ENCODE data around the gene CSTF3. TPM values are rescaled to one million over a fixed set of nuclear protein-coding genes. Genes with fewer than 3 reads are reported as not detected.

Gene CSTF3
- total and polyA plus RNA-seq, 2 of the 4 experiments (the other 2 are of a cell fraction), result 14.5 to 23.4 TPM

GRCh38 chr11:33067294-33067693, 94.0 kb downstream of the CSTF3 start:
- ChIA-PET CTCF (no interaction called here), POLR2A (ENCODE audit: unreplicated experiment) (no interaction called here)
- H2AK9ac ChIP-seq (replicated peaks; ENCODE audit: low read depth, low read length, poor library complexity), result no peak overlapping the region
- H2BK20ac ChIP-seq (ENCODE audit: low read depth, low read length), result no peak overlapping the region
- no peak overlapping the region for H2BK120ac ChIP-seq (ENCODE audit: low read depth, low read length)
- H2AK5ac ChIP-seq (ENCODE audit: low read depth, low read length), result no peak overlapping the region
- in situ Hi-C loops (cut with MboI; ENCODE audit: low sequenced_read_pairs), result loop anchor here (25.0 kb wide), 2 partner anchors 230 to 480 kb away; partner anchors contain the start of genes EIF3M and PRRG4
- H3K14ac ChIP-seq (replicated peaks; ENCODE audit: low read depth, low read length), result no peak overlapping the region
- no peaks in the 10 kb centered on the region for H3K9me3 ChIP-seq (ENCODE audit: control insufficient read depth, insufficient read depth, low read length)
- intact Hi-C loops (cut with micrococcal nuclease), result no loop called here
- no peak overlapping the region for H3K23ac ChIP-seq (ENCODE audit: low read depth, low read length)
- no peak overlapping the region for H3K4me3 ChIP-seq (ENCODE audit: insufficient read depth, low read depth, low read length)
- no peak overlapping the region for H3K27ac ChIP-seq (ENCODE audit: insufficient read depth, low read length)
- no peak overlapping the region for H4K91ac ChIP-seq (ENCODE audit: insufficient read depth, low read depth, low read length)
- H3K4ac ChIP-seq (ENCODE audit: low read depth, low read length), result no peak overlapping the region
- 88% methylated on average over 2 of the region's 3 CpGs; no CpG with 5 or more reads in 1 of the 2 experiments for WGBS, 2 experiments (ENCODE audit: extremely low coverage in 2 of 2, insufficient read length in 1 of 2)
- 0 out of 4 replicates have a peak, but pooled peaks cover 0 to 5% of the 10 kb centered on the region in 2 experiments for H3K79me1 ChIP-seq (ENCODE audit: low read depth in 1 of 2, low read length in 2 of 2)
- no peak overlapping the region for H4K5ac ChIP-seq (ENCODE audit: low read depth, low read length)
- TF ChIP-seq MAFK (IDR thresholded peaks at IDR 0.05; ENCODE audit: low read depth, low read length) (no peak), CTCF (conservative IDR thresholded peaks at IDR 0.05; ENCODE audit: low read depth, low read length) (no peak), FOS (IDR thresholded peaks at IDR 0.05; ENCODE audit: low read depth, low read length) (no peak), MXI1 (IDR thresholded peaks at IDR 0.05; ENCODE audit: borderline replicate concordance, low read depth, low read length) (no peak), USF2 (IDR thresholded peaks at IDR 0.05; ENCODE audit: low read depth, low read length) (no peak), CHD1 (IDR thresholded peaks at IDR 0.05; ENCODE audit: low read depth, low read length) (no peak), RCOR1 (IDR thresholded peaks at IDR 0.05; ENCODE audit: insufficient replicate concordance, low read length) (no peak), BHLHE40 (IDR thresholded peaks at IDR 0.05; ENCODE audit: low read depth, low read length) (no peak), RFX5 (IDR thresholded peaks at IDR 0.05; ENCODE audit: low read depth, low read length) (no peak), ELK1 (IDR thresholded peaks at IDR 0.05; ENCODE audit: borderline replicate concordance, low read depth, low read length) (no peak), RAD21 (IDR thresholded peaks at IDR 0.05; ENCODE audit: low read length) (no peak), MAZ (IDR thresholded peaks at IDR 0.05; ENCODE audit: borderline replicate concordance, low read depth, low read length) (no peak), NFE2L2 (IDR thresholded peaks at IDR 0.05; ENCODE audit: low read depth, low read length) (no peak), SMC3 (IDR thresholded peaks at IDR 0.05; ENCODE audit: low read depth, low read length) (no peak)
- peaks cover 43% of the 10 kb centered on the region for H3K36me3 ChIP-seq (ENCODE audit: control insufficient read depth, insufficient read depth, low read length)
- H3K4me1 ChIP-seq (ENCODE audit: control insufficient read depth, insufficient read depth, low read length), result 0 out of 2 replicates have a peak, but pooled peaks cover 2% of the 10 kb centered on the region
- no peak overlapping the region for H3K56ac ChIP-seq (ENCODE audit: extremely low read depth, insufficient read depth, low read length)
- no peak overlapping the region for H3K18ac ChIP-seq (ENCODE audit: low read depth, low read length)
- no peak overlapping the region for H2AFZ ChIP-seq (replicated peaks; ENCODE audit: low read length, poor library complexity)
- no peaks in the 10 kb centered on the region for H4K20me1 ChIP-seq (ENCODE audit: insufficient read depth, low read length)
- dilution Hi-C loops (cut with HindIII; ENCODE audit: low sequenced_read_pairs, unreplicated experiment), result no loop called here
- H4K8ac ChIP-seq (ENCODE audit: low read depth in 2 of 2, low read length in 2 of 2), result no peak overlapping the region
- no peak for DNase-seq
- no peak overlapping the region for H3K9ac ChIP-seq (ENCODE audit: low read depth, low read length)
- no peak for ATAC-seq (ENCODE audit: low read depth)
- H2BK5ac ChIP-seq (ENCODE audit: low read depth, low read length, poor library complexity, severe bottlenecking), result no peak overlapping the region
- H3K9me1 ChIP-seq (ENCODE audit: insufficient read depth, low read length), result peaks cover 9% of the 10 kb centered on the region; the same call in 1 of the 2 replicates
- no TSS peak for BruUV-seq (replicated peaks)
- no peak overlapping the region for H2BK15ac ChIP-seq (ENCODE audit: low read depth, low read length)
- H3K27me3 ChIP-seq (ENCODE audit: control insufficient read depth, insufficient read depth, low read length), result no peaks in the 10 kb centered on the region
- no peak overlapping the region for H3K4me2 ChIP-seq (ENCODE audit: low read depth, low read length)
